HepG2 (cell line): ENCODE data around the gene CEP104. TPM values are rescaled to one million over a fixed set of nuclear protein-coding genes. Genes with fewer than 3 reads are reported as not detected.

Experiments used
- ATF7-NPFF ChIP-seq: sonication (generic); formaldehyde crosslinking; IDR thresholded peaks from 2 replicates; pipeline ENCODE4 v1.8.1; 2023; ENCODE audit warnings: mild to moderate bottlenecking, low read depth, missing genetic modification reagents, moderate library complexity
- CHD4 ChIP-seq: fragments of 200-600 bp; sonication (generic); IDR thresholded peaks from 2 replicates; pipeline ENCODE4 v1.7.0; 2017; ENCODE audit warnings: mild to moderate bottlenecking, low read length, borderline replicate concordance
- E2F1 ChIP-seq: sonication (generic); formaldehyde crosslinking; IDR thresholded peaks from 2 replicates; pipeline ENCODE4 v1.5.0; 2020; ENCODE audit warnings: missing genetic modification reagents
- EEA1 ChIP-seq: sonication (generic); formaldehyde crosslinking; IDR thresholded peaks from 2 replicates; pipeline ENCODE4 v1.5.1; 2020; ENCODE audit warnings: mild to moderate bottlenecking, missing genetic modification reagents, borderline replicate concordance
- FOXP1 ChIP-seq, 2 experiments: fragments of 450-650 bp in 1 of 2; IDR thresholded peaks; 2 replicates each; pipeline ENCODE4 v1.6.1; 2017 to 2018; ENCODE audit warnings: antibody characterized with exemption in 1 of 2
- MATR3 ChIP-seq: sonication (generic); formaldehyde crosslinking; IDR thresholded peaks from 2 replicates; pipeline ENCODE4 v1.4.0; 2020; ENCODE audit warnings: missing genetic modification reagents
- MXI1 ChIP-seq: IDR thresholded peaks from 3 replicates; pipeline ENCODE4 v1.6.1; 2012; ENCODE audit warnings: low read depth, low read length, inconsistent platforms, borderline replicate concordance
- ZBTB37 ChIP-seq: sonication (generic); formaldehyde crosslinking; IDR thresholded peaks from 2 replicates; pipeline ENCODE4 v1.4.0; 2020; ENCODE audit warnings: mild to moderate bottlenecking, missing genetic modification reagents
- ZC3H4 ChIP-seq: sonication (generic); formaldehyde crosslinking; IDR thresholded peaks from 2 replicates; pipeline ENCODE4 v1.4.0; 2020; ENCODE audit warnings: missing genetic modification reagents, borderline replicate concordance
- ZNF260 ChIP-seq: sonication (generic); formaldehyde crosslinking; IDR thresholded peaks from 2 replicates; pipeline ENCODE4 v1.4.0; 2020; ENCODE audit warnings: missing genetic modification reagents, low read depth, mild to moderate bottlenecking, borderline replicate concordance
- ZNF264 ChIP-seq: sonication (generic); formaldehyde crosslinking; IDR thresholded peaks from 2 replicates; pipeline ENCODE4 v1.4.0; 2020; ENCODE audit warnings: missing genetic modification reagents
- ZNF512 ChIP-seq: sonication (generic); formaldehyde crosslinking; IDR thresholded peaks from 2 replicates; pipeline ENCODE4 v1.4.0; 2020; ENCODE audit warnings: mild to moderate bottlenecking, missing genetic modification reagents
- ZNF558 ChIP-seq: sonication (generic); formaldehyde crosslinking; IDR thresholded peaks from 2 replicates; pipeline ENCODE4 v1.9.0; 2022; ENCODE audit warnings: mild to moderate bottlenecking, missing genetic modification reagents, borderline replicate concordance
- ZNF788 ChIP-seq: sonication (generic); formaldehyde crosslinking; IDR thresholded peaks from 2 replicates; pipeline ENCODE4 v1.5.0; 2020; ENCODE audit warnings: mild to moderate bottlenecking, missing genetic modification reagents, borderline replicate concordance
- polyA plus RNA-seq, 8 experiments: library from polyadenylated mRNA; depleted of rRNA in 3 of 8; stranded (reverse) in 7 of 8; unstranded in 1 of 8; fragments of >200 nt; fragmentation: Illumina TruSeq in 4 of 8; extraction: Trizol in 4 of 8; gene quantifications; 2 replicates each; pipeline versions ENCODE4 v1.2.1 to v1.2.3, GENCODE V29; 2011 to 2016; ENCODE audit warnings: low read depth in 4 of 8, missing spikeins in 1 of 8, mixed read lengths in 1 of 8; ENCODE audit not compliant: insufficient read depth in 1 of 8
- total RNA-seq, 5 experiments: library from RNA; depleted of rRNA; stranded (reverse); fragments of >200 nt; fragmentation: Illumina TruSeq; extraction: Trizol; gene quantifications; 2 replicates each; pipeline ENCODE4 v1.2.3, GENCODE V29; 2016; ENCODE audit warnings: low read depth in 1 of 5
- TF ChIP-seq, protein P1 (sequence below): sonication (generic); formaldehyde crosslinking; IDR thresholded peaks from 2 replicates; pipeline ENCODE4 v1.4.0; 2020; ENCODE audit warnings: missing genetic modification reagents; ENCODE audit errors: not compliant biosample characterization
- TF ChIP-seq, protein P2 (sequence below): sonication (generic); formaldehyde crosslinking; IDR thresholded peaks from 2 replicates; pipeline ENCODE4 v1.5.1; 2020; ENCODE audit warnings: mild to moderate bottlenecking, missing genetic modification reagents, borderline replicate concordance
- TF ChIP-seq, protein P3 (sequence below): IDR thresholded peaks from 2 replicates; pipeline ENCODE4 v1.6.1; 2016; ENCODE audit warnings: missing genetic modification reagents, missing compliant biosample characterization

The CEP104 gene
- total and polyA plus RNA-seq, 2 of the 13 experiments (the other 11 are each of a cell fraction or from before 2014, with no cell fraction given): 20.4 to 30.1 TPM

GRCh38 chr1:3900969-3901529 lies 44.0 kb upstream of the CEP104 start (continued):
- TF ChIP-seq, protein P1, sequence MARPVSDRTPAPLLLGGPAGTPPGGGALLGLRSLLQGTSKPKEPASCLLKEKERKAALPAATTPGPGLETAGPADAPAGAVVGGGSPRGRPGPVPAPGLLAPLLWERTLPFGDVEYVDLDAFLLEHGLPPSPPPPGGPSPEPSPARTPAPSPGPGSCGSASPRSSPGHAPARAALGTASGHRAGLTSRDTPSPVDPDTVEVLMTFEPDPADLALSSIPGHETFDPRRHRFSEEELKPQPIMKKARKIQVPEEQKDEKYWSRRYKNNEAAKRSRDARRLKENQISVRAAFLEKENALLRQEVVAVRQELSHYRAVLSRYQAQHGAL: no peak
- TF ChIP-seq ZNF788 (CRISPR knock-in tag) (no peak; the same call in none of the 2 replicates), ZNF558 (CRISPR knock-in tag) (peak; percentile 67; the same call in 1 of the 2 replicates), ZC3H4 (peak; percentile 3; the same call in 1 of the 2 replicates), MXI1 (peak; percentile 91; the same call in 2 of the 3 replicates), ZBTB37 (CRISPR knock-in tag) (no peak), EEA1 (CRISPR knock-in tag) (0 out of 2 replicates have a peak, but pooled peaks have one; percentile 67), MATR3 (CRISPR knock-in tag) (no peak), ATF7-NPFF (peak; percentile 66; the same call in 1 of the 2 replicates), ZNF260 (no peak), ZNF512 (CRISPR knock-in tag) (no peak), FOXP1 (IDR thresholded peaks at IDR 0.05) (no peak), FOXP1 (CRISPR knock-in tag; IDR thresholded peaks at IDR 0.05) (0 out of 2 replicates have a peak, but pooled peaks have one; percentile 11), E2F1 (CRISPR knock-in tag) (peak; percentile 54), ZNF264 (CRISPR knock-in tag) (peak; percentile 24; the same call in 1 of the 2 replicates), CHD4 (no peak)
- TF ChIP-seq, protein P2, sequence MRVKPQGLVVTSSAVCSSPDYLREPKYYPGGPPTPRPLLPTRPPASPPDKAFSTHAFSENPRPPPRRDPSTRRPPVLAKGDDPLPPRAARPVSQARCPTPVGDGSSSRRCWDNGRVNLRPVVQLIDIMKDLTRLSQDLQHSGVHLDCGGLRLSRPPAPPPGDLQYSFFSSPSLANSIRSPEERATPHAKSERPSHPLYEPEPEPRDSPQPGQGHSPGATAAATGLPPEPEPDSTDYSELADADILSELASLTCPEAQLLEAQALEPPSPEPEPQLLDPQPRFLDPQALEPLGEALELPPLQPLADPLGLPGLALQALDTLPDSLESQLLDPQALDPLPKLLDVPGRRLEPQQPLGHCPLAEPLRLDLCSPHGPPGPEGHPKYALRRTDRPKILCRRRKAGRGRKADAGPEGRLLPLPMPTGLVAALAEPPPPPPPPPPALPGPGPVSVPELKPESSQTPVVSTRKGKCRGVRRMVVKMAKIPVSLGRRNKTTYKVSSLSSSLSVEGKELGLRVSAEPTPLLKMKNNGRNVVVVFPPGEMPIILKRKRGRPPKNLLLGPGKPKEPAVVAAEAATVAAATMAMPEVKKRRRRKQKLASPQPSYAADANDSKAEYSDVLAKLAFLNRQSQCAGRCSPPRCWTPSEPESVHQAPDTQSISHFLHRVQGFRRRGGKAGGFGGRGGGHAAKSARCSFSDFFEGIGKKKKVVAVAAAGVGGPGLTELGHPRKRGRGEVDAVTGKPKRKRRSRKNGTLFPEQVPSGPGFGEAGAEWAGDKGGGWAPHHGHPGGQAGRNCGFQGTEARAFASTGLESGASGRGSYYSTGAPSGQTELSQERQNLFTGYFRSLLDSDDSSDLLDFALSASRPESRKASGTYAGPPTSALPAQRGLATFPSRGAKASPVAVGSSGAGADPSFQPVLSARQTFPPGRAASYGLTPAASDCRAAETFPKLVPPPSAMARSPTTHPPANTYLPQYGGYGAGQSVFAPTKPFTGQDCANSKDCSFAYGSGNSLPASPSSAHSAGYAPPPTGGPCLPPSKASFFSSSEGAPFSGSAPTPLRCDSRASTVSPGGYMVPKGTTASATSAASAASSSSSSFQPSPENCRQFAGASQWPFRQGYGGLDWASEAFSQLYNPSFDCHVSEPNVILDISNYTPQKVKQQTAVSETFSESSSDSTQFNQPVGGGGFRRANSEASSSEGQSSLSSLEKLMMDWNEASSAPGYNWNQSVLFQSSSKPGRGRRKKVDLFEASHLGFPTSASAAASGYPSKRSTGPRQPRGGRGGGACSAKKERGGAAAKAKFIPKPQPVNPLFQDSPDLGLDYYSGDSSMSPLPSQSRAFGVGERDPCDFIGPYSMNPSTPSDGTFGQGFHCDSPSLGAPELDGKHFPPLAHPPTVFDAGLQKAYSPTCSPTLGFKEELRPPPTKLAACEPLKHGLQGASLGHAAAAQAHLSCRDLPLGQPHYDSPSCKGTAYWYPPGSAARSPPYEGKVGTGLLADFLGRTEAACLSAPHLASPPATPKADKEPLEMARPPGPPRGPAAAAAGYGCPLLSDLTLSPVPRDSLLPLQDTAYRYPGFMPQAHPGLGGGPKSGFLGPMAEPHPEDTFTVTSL (CRISPR knock-in tag): peak; percentile 59
- TF ChIP-seq, protein P3, sequence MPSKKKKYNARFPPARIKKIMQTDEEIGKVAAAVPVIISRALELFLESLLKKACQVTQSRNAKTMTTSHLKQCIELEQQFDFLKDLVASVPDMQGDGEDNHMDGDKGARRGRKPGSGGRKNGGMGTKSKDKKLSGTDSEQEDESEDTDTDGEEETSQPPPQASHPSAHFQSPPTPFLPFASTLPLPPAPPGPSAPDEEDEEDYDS: peak; percentile 89
